Mucosa of descending colon (tissue), 3 donors: ENCODE results near the gene EPHB3. TPM values are rescaled to one million over a fixed set of nuclear protein-coding genes. Genes with fewer than 3 reads are reported as not detected.

Experiments
- ATAC-seq: fragments of 200-7000 bp; cut with Tn5 transposase; one replicate; pipeline ENCODE4 v1.9.1; 2020; ENCODE audit warnings: mild to moderate bottlenecking, moderate library complexity
- DNase-seq, 3 donors: peaks; one replicate each; pipeline ENCODE4 v3.0.0-alpha.2; 2020
- H3K36me3 ChIP-seq: fragments of 200-600 bp; one replicate; pipeline ENCODE4 v1.8.0; 2021; ENCODE audit warnings: low read depth, mild to moderate bottlenecking
- H3K4me1 ChIP-seq: fragments of 200-600 bp; one replicate; pipeline ENCODE4 v1.8.0; 2021; ENCODE audit warnings: low read depth, mild to moderate bottlenecking
- H3K4me3 ChIP-seq: fragments of 200-600 bp; one replicate; pipeline ENCODE4 v1.8.0; 2021; ENCODE audit warnings: mild to moderate bottlenecking
- H3K9me3 ChIP-seq: fragments of 200-600 bp; one replicate; pipeline ENCODE4 v1.8.0; 2021; ENCODE audit warnings: mild to moderate bottlenecking
- CTCF ChIP-seq: fragments of 200-600 bp; IDR thresholded peaks from one replicate; pipeline ENCODE4 v1.8.0; 2022; ENCODE audit warnings: antibody characterized with exemption, mild to moderate bottlenecking
- intact Hi-C, 2 donors: fragments of 100-400 bp; cut with DNase I in 1 of 2; cut with micrococcal nuclease in 1 of 2; formaldehyde crosslinking; loops; one replicate each; pipeline versions ENCODE4 v1.11.0 to v1.11.1; 2022; cut with DNase I, micrococcal nuclease
- total RNA-seq, 3 donors: library from RNA; stranded (reverse); fragmentation: NEBNext Ultra II Directional in 2 of 3; extraction: Animal tissue kit (Norgen Biotek cat#: 25700) in 2 of 3; gene quantifications; one replicate each; pipeline versions ENCODE4 v1.2.1 to v1.2.4, GENCODE V29; 2021 to 2023
- donor health status: DM: no; HTN: no; CAD: no; lungs with moderate emphysema.
- donor health status: DM: no; HTN: no; CAD: no.
- donor health status: DM: no; HTN: yes; CAD: no.

Gene EPHB3
- total RNA-seq, 3 donors from 2014 or later = 14.1 to 57.2 (median 33.6) TPM

- H3K36me3 ChIP-seq = no peaks in the 10 kb centered on the region
- H3K9me3 ChIP-seq = no peaks in the 10 kb centered on the region
- no peak for TF ChIP-seq CTCF
- intact Hi-C loops = no loop called here
- DNase-seq = peak in 1 of 3 donors; percentile 61
- H3K4me1 ChIP-seq = peaks cover 49% of the 10 kb centered on the region
- H3K4me3 ChIP-seq = peak overlapping the region; percentile 35
- ATAC-seq = no peak
These were observed 610 bp downstream of the EPHB3 start for GRCh38 chr3:184561913-184562877.

GRCh38 chr3:184562878-184563560 is 1.4 kb downstream of the EPHB3 start:
- Histone ChIP-seq H3K4me1 (peaks cover 56% of the 10 kb centered on the region), H3K9me3 (no peaks in the 10 kb centered on the region), H3K4me3 (peak overlapping the region; percentile 35), H3K36me3 (no peaks in the 10 kb centered on the region)
- intact Hi-C loops = no loop called here
- no peak for TF ChIP-seq CTCF
- DNase-seq = peak; percentile 49 to 60 (median 51)
- no peak for ATAC-seq

- no peak for TF ChIP-seq CTCF
- no peak for ATAC-seq
- Histone ChIP-seq H3K9me3 (no peaks in the 10 kb centered on the region), H3K4me1 (peaks cover 61% of the 10 kb centered on the region), H3K36me3 (no peaks in the 10 kb centered on the region), H3K4me3 (no peak overlapping the region)
- intact Hi-C loops = no loop called here
- DNase-seq = peak in 1 of 3 donors; percentile 30
These were observed 2.0 kb downstream of the EPHB3 start for GRCh38 chr3:184563561-184563925.

- DNase-seq (peak in 1 of 3 donors; percentile 46), ATAC-seq (no peak)
- Histone ChIP-seq H3K36me3 (no peaks in the 10 kb centered on the region), H3K9me3 (no peaks in the 10 kb centered on the region), H3K4me3 (no peak overlapping the region), H3K4me1 (peaks cover 62% of the 10 kb centered on the region)
- intact Hi-C loops = no loop called here
- TF ChIP-seq CTCF = no peak
These were observed 2.5 kb downstream of the EPHB3 start for GRCh38 chr3:184563941-184564684.

- DNase-seq = peak in 1 of 3 donors; percentile 30
- intact Hi-C loops = loop anchor here in 1 of 2 donors (5.0 kb wide), 1 partner anchor 147 kb away; the partner anchor contains the start of gene MAGEF1
- peaks cover 61% of the 10 kb centered on the region for H3K4me1 ChIP-seq
These were observed 3.2 kb downstream of the EPHB3 start for GRCh38 chr3:184564685-184565385.

More at GRCh38 chr3:184564685-184565385, 3.2 kb downstream of the EPHB3 start:
- no peak for TF ChIP-seq CTCF
- H3K36me3 ChIP-seq = no peaks in the 10 kb centered on the region
- no peaks in the 10 kb centered on the region for H3K9me3 ChIP-seq
- H3K4me3 ChIP-seq = no peak overlapping the region
- no peak for ATAC-seq
